GM19452 (cell line): Measurements from ENCODE around the gene CCL23.

Source experiments
- ATAC-seq: cut with Tn5 transposase; IDR thresholded peaks from one replicate; pipeline ENCODE4 v1.9.1; 2021; ENCODE audit not compliant: unreplicated experiment

The CCL23 gene

DNA sequence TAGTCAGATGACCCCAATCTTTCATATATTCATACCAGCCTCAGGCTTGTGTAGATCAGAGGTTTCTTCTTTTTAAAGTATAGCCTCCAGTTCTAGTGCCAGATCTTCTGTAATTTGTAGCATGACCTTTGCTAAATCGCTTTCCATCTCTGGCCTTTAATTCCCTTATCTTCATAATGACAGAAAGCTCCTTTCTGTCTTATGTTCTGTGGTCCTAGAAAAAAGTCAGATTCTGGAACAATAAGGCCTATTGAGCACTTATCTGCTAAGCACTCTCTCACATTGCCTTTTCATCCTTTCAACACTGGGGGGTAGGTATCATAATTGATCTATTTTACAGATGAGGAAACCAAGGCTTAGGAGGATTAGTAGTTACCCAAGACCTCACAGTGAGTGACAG, 45.7 kb downstream of the CCL23 start:
- ATAC-seq = no peak

GRCh38 chr17:35969558-35970380, 48.0 kb downstream of the CCL23 start:
- ATAC-seq = no peak

DNA sequence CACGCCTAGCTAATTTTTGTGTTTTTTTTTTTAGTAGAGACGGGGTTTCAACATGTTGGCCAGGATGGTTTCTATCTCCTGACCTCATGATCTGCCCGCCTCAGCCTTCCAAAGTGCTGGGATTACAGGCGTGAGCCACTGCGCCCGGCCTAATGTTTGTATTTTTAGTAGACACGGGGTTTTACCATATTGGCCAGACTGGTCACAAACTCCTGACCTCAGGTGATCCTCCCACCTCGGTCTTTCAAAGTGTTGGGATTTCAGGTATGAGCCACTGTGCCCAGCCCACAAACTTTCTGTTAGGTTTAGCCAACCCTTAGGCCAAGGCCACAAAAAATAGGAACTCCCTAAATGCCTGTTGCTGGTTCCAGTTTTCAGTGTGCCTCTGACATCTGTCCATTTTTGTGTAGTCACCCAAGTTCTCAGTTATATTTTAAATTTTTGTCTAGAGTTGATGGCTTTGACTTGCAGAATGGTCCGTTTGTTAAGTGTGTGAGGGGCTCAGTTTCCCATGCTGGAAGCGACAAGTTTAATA, 49.2 kb downstream of the CCL23 start:
- no peak for ATAC-seq

GRCh38 chr17:35965272-35965671, 52.5 kb downstream of the CCL23 start:
- no peak for ATAC-seq

- ATAC-seq = no peak
Observed at GRCh38 chr17:35963663-35964062, 54.1 kb downstream of the CCL23 start.
